GM12878 (cell line): ENCODE data around the gene CAMK2B. TPM values are rescaled to one million over a fixed set of nuclear protein-coding genes. Genes with fewer than 3 reads are reported as not detected.

Experiments
- ATAC-seq: fragments of 200-7000 bp; cut with Tn5 transposase; 3 replicates; pipeline ENCODE4 v1.9.1; 2020; ENCODE audit warnings: mild to moderate bottlenecking, moderate library complexity
- BruUV-seq: library from RNA; stranded (reverse); fragments of 400-500 nt; replicated peaks from 2 replicates; lab custom pipeline; 2021; lab: Mats Ljungman, UMichigan
- CTCF ChIA-PET: fragments of 300-600 bp; sonication (Branson Sonifier 250); formaldehyde crosslinking; extraction: SDS; loops from one replicate; lab custom pipeline; 2021; ENCODE audit warnings: inconsistent platforms; lab: Yijun Ruan, JAX
- POLR2A ChIA-PET: fragments of 350-600 bp; formaldehyde crosslinking; extraction: SDS; loops from one replicate; lab custom pipeline; 2021; ENCODE audit warnings: inconsistent platforms; lab: Charles Lee
- RAD21 ChIA-PET: fragments of 300-600 bp; sonication (Branson Sonifier 250); formaldehyde crosslinking; loops from one replicate; lab custom pipeline; 2023; ENCODE audit warnings: antibody characterized with exemption; ENCODE audit not compliant: unreplicated experiment; lab: Charles Lee
- SMC1A ChIA-PET: fragments of 300-600 bp; sonication (Branson Sonifier 250); formaldehyde crosslinking; loops from one replicate; lab custom pipeline; 2023; ENCODE audit not compliant: unreplicated experiment, uncharacterized antibody; lab: Charles Lee
- DNase-seq: peaks from one replicate; pipeline ENCODE4 v3.0.0-alpha.2; 2011; ENCODE audit warnings: low read depth, low spot score
- FAIRE-seq: peaks from 3 replicates; lab custom pipeline; 2011; peaks lifted over from hg19 to GRCh38; lab: Jason Lieb, UNC
- H2AFZ ChIP-seq: 2 replicates; pipeline ENCODE4 v1.6.0; 2011; ENCODE audit warnings: low read depth, low read length, control low read depth; ENCODE audit not compliant: control insufficient read depth
- H3K27ac ChIP-seq: 2 replicates; pipeline ENCODE4 v1.5.1; 2011; ENCODE audit warnings: control low read depth; ENCODE audit not compliant: control insufficient read depth, insufficient read depth
- H3K27me3 ChIP-seq, 2 experiments: replicated peaks in 1 of 2; 2 replicates each; pipeline versions ENCODE4 v1.6.0 to v1.6.1; 2011; ENCODE audit warnings: low read length in 1 of 2; ENCODE audit not compliant: control insufficient read depth in 2 of 2, insufficient read depth in 2 of 2
- H3K36me3 ChIP-seq, 2 experiments: 2 replicates each; pipeline ENCODE4 v1.5.1; 2011; ENCODE audit warnings: low read length in 1 of 2; ENCODE audit not compliant: control insufficient read depth in 2 of 2, insufficient read depth in 2 of 2
- H3K4me1 ChIP-seq: 2 replicates; pipeline ENCODE4 v1.6.1; 2011; ENCODE audit warnings: mild to moderate bottlenecking, low read length, moderate library complexity, mixed read lengths; ENCODE audit not compliant: control insufficient read depth, insufficient read depth
- H3K4me2 ChIP-seq: 2 replicates; pipeline ENCODE4 v1.6.0; 2011; ENCODE audit warnings: control low read depth; ENCODE audit not compliant: control insufficient read depth, insufficient read depth
- H3K4me3 ChIP-seq: fragments of 200-600 bp; sonication (generic); 2 replicates; pipeline ENCODE4 v1.5.1; 2016
- H3K79me2 ChIP-seq: 2 replicates; pipeline ENCODE4 v1.6.0; 2011; ENCODE audit warnings: low read length; ENCODE audit not compliant: control insufficient read depth, insufficient read depth
- H3K9ac ChIP-seq: 2 replicates; pipeline ENCODE4 v1.8.0; 2011; ENCODE audit warnings: low read length, control low read depth, mixed read lengths; ENCODE audit not compliant: control insufficient read depth, insufficient read depth
- H3K9me3 ChIP-seq: replicated peaks from 3 replicates; pipeline ENCODE4 v1.5.1; 2011; ENCODE audit warnings: mild to moderate bottlenecking, low read length; ENCODE audit not compliant: control insufficient read depth, insufficient read depth
- H4K20me1 ChIP-seq: 2 replicates; pipeline ENCODE4 v1.6.0; 2011; ENCODE audit not compliant: control insufficient read depth, insufficient read depth
- CHD1 ChIP-seq: IDR thresholded peaks from 2 replicates; pipeline ENCODE4 v1.6.1; 2012; ENCODE audit warnings: low read depth, low read length, improper control_type of control experiment
- CHD2 ChIP-seq: IDR thresholded peaks from 2 replicates; pipeline ENCODE4 v1.6.1; 2011; ENCODE audit warnings: low read depth, low read length, improper control_type of control experiment, borderline replicate concordance
- JUNB ChIP-seq: IDR thresholded peaks from 2 replicates; pipeline ENCODE4 v1.6.1; 2016; ENCODE audit warnings: antibody characterized with exemption, mild to moderate bottlenecking
- NR2F1 ChIP-seq: fragments of 450-650 bp; conservative IDR thresholded peaks from 2 replicates; pipeline ENCODE4 v1.6.1; 2017; ENCODE audit warnings: mild to moderate bottlenecking
- YBX1 ChIP-seq: fragments of 450-650 bp; IDR thresholded peaks from 2 replicates; pipeline ENCODE4 v1.6.1; 2016; ENCODE audit warnings: antibody characterized with exemption
- WGBS: methylation state at CpG from one replicate; pipeline ENCODE4 v1.1.6; 2016; ENCODE audit warnings: low lambda C conversion rate; ENCODE audit not compliant: insufficient replicate concordance, insufficient coverage; ENCODE audit errors: missing lambda C conversion rate; 5-methylcytosine and 5-hydroxymethylcytosine counted together
- in situ Hi-C: fragments of 300-500 bp; cut with MboI; formaldehyde crosslinking; loops from 9 replicates; pipeline ENCODE4 v1.14.3; 2018; ENCODE audit warnings: mixed read lengths
- intact Hi-C: fragments of 100-400 bp; cut with micrococcal nuclease; formaldehyde crosslinking; loops from one replicate; pipeline ENCODE4 v1.14.2; 2022; ENCODE audit not compliant: unreplicated experiment
- polyA plus RNA-seq, 11 experiments: library from polyadenylated mRNA; depleted of rRNA in 4 of 11; unstranded in 6 of 11; stranded (reverse) in 5 of 11; fragments of >200 nt; fragmentation: Nextera tagmentation in 4 of 11; fragmentation: Illumina TruSeq in 1 of 11; extraction: Ambion mirVana in 4 of 11; extraction: Trizol in 1 of 11; gene quantifications; 1 replicate in 1 of 11; 2 replicates in 10 of 11; pipeline versions ENCODE4 v1.2.1 to v1.2.3, GENCODE V29; 2011 to 2016; ENCODE audit warnings: inconsistent platforms in 2 of 11, missing spikeins in 2 of 11, low read depth in 1 of 11
- total RNA-seq, 4 experiments: library from RNA; depleted of rRNA in 3 of 4; stranded (reverse); fragments of >200 nt in 3 of 4; fragmentation: Illumina TruSeq in 1 of 4; extraction: Trizol in 1 of 4; gene quantifications; 2 replicates each; pipeline versions ENCODE4 v1.2.1 to v1.2.3, GENCODE V29; 2013 to 2021
- TF ChIP-seq, protein P1 (sequence below): fragments of 450-650 bp; IDR thresholded peaks from 2 replicates; pipeline ENCODE4 v1.6.1; 2017; ENCODE audit warnings: borderline replicate concordance
- TF ChIP-seq, protein P2 (sequence below): IDR thresholded peaks from 2 replicates; pipeline ENCODE4 v1.6.1; 2012; ENCODE audit warnings: low read depth, low read length, improper control_type of control experiment
- TF ChIP-seq, protein P3 (sequence below): fragments of 450-650 bp; IDR thresholded peaks from 2 replicates; pipeline ENCODE4 v1.6.1; 2018; ENCODE audit warnings: borderline replicate concordance, mild to moderate bottlenecking; ENCODE audit not compliant: partially characterized antibody
- TF ChIP-seq, protein P4 (sequence below): IDR thresholded peaks from 2 replicates; pipeline ENCODE4 v1.6.1; 2012; ENCODE audit warnings: low read length, inconsistent platforms
- TF ChIP-seq, protein P5 (sequence below): IDR thresholded peaks from 2 replicates; pipeline ENCODE4 v1.6.1; 2011; ENCODE audit warnings: borderline replicate concordance, low read depth, mild to moderate bottlenecking, moderate library complexity, low read length; ENCODE audit not compliant: insufficient read depth, poor library complexity, severe bottlenecking

The CAMK2B gene
- total and polyA plus RNA-seq, 10 of the 15 experiments (the other 5 are each of a cell fraction or from before 2014, with no cell fraction given) = 0.06 to 0.23 (median 0.11) TPM; not detected in 5

DNA sequence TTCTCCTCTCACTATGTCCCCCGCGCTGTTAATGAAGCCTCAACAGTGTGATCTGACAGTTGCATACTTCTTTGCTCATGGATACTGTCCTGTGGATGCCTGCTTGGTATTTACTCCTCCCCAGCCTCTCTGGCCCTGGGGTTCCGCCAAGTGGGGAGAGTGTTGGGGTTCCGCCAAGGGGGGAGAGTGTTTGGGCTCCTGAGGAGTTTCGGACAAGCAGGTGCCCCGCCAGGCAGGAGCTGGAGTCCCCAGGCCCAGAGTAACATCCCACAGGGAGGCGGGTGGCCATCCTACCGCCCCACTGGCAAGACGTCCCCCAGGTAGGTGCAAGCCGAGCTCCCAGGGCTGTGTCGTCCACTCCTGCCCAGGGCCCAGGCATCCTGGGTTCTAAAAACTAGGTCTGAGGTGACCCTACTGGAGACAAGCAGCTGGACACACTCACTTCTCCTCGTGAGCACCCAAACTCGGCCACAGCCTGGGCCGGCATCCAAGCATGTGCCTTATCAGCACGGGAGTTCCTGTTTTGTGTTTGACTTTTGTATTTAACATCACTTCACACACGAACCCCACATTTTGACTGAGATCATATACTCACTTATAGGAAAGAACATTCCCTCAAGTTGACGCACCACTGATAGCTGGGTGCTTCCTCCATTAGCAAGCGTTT is 34.2 kb downstream of the CAMK2B start:
- Histone ChIP-seq H2AFZ (no peak overlapping the region), H4K20me1 (no peaks in the 10 kb centered on the region), H3K4me1 (no peaks in the 10 kb centered on the region), H3K79me2 (no peaks in the 10 kb centered on the region), H3K36me3 (no peaks in the 10 kb centered on the region), H3K27ac (no peak overlapping the region), H3K9ac (no peak overlapping the region), H3K4me2 (no peak overlapping the region), H3K9me3 (no peaks in the 10 kb centered on the region), H3K27me3 (peaks cover 0 to 6% of the 10 kb centered on the region in 2 experiments; a peak in 3 of 4 replicates), H3K4me3 (no peak overlapping the region)
- BruUV-seq = no TSS peak
- ATAC-seq (no peak), DNase-seq (no peak), FAIRE-seq (no peak)
- TF ChIP-seq, protein P1, sequence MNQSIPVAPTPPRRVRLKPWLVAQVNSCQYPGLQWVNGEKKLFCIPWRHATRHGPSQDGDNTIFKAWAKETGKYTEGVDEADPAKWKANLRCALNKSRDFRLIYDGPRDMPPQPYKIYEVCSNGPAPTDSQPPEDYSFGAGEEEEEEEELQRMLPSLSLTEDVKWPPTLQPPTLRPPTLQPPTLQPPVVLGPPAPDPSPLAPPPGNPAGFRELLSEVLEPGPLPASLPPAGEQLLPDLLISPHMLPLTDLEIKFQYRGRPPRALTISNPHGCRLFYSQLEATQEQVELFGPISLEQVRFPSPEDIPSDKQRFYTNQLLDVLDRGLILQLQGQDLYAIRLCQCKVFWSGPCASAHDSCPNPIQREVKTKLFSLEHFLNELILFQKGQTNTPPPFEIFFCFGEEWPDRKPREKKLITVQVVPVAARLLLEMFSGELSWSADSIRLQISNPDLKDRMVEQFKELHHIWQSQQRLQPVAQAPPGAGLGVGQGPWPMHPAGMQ = no peak
- TF ChIP-seq CHD1 (no peak), NR2F1 (no peak), YBX1 (no peak), JUNB (no peak), CHD2 (no peak)
- TF ChIP-seq, protein P2, sequence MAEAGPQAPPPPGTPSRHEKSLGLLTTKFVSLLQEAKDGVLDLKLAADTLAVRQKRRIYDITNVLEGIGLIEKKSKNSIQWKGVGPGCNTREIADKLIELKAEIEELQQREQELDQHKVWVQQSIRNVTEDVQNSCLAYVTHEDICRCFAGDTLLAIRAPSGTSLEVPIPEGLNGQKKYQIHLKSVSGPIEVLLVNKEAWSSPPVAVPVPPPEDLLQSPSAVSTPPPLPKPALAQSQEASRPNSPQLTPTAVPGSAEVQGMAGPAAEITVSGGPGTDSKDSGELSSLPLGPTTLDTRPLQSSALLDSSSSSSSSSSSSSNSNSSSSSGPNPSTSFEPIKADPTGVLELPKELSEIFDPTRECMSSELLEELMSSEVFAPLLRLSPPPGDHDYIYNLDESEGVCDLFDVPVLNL = no peak
- TF ChIP-seq, protein P3, sequence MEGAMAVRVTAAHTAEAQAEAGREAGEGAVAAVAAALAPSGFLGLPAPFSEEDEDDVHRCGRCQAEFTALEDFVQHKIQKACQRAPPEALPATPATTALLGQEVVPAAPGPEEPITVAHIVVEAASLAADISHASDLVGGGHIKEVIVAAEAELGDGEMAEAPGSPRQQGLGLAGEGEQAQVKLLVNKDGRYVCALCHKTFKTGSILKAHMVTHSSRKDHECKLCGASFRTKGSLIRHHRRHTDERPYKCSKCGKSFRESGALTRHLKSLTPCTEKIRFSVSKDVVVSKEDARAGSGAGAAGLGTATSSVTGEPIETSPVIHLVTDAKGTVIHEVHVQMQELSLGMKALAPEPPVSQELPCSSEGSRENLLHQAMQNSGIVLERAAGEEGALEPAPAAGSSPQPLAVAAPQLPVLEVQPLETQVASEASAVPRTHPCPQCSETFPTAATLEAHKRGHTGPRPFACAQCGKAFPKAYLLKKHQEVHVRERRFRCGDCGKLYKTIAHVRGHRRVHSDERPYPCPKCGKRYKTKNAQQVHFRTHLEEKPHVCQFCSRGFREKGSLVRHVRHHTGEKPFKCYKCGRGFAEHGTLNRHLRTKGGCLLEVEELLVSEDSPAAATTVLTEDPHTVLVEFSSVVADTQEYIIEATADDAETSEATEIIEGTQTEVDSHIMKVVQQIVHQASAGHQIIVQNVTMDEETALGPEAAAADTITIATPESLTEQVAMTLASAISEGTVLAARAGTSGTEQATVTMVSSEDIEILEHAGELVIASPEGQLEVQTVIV = no peak
- TF ChIP-seq, protein P4, sequence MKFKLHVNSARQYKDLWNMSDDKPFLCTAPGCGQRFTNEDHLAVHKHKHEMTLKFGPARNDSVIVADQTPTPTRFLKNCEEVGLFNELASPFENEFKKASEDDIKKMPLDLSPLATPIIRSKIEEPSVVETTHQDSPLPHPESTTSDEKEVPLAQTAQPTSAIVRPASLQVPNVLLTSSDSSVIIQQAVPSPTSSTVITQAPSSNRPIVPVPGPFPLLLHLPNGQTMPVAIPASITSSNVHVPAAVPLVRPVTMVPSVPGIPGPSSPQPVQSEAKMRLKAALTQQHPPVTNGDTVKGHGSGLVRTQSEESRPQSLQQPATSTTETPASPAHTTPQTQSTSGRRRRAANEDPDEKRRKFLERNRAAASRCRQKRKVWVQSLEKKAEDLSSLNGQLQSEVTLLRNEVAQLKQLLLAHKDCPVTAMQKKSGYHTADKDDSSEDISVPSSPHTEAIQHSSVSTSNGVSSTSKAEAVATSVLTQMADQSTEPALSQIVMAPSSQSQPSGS = no peak
- TF ChIP-seq, protein P5, sequence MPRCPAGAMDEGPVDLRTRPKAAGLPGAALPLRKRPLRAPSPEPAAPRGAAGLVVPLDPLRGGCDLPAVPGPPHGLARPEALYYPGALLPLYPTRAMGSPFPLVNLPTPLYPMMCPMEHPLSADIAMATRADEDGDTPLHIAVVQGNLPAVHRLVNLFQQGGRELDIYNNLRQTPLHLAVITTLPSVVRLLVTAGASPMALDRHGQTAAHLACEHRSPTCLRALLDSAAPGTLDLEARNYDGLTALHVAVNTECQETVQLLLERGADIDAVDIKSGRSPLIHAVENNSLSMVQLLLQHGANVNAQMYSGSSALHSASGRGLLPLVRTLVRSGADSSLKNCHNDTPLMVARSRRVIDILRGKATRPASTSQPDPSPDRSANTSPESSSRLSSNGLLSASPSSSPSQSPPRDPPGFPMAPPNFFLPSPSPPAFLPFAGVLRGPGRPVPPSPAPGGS = no peak
- ChIA-PET RAD21 (no interaction called here), SMC1A (no interaction called here), POLR2A (no interaction called here), CTCF (interaction anchor here (0.8 kb wide), 1 partner anchor 85 kb away, joined by 4 read pairs; no protein-coding TSS in a partner anchor)
- in situ Hi-C loops = no loop called here
- WGBS = 44% methylated on average over 18 of the region's 18 CpGs
- intact Hi-C loops = no loop called here
